Adrenal gland (tissue), 5 donors: ENCODE measurements around the gene MTARC2.

Source experiments
- POLR2A ChIP-seq, 2 donors: fragments of 450-650 bp; IDR thresholded peaks; one replicate each; pipeline ENCODE4 v1.6.1; 2017; ENCODE audit warnings: antibody characterized with exemption in 2 of 2, mild to moderate bottlenecking in 2 of 2, moderate library complexity in 1 of 2
- TF ChIP-seq, protein P1 (sequence below), 6 experiments: fragments of 450-650 bp in 4 of 6; fragments of 200-600 bp in 2 of 6; sonication (generic) in 1 of 6; IDR thresholded peaks; 1 replicate in 5 of 6; 2 replicates in 1 of 6; pipeline versions ENCODE4 v1.5.1 to v1.8.0; 2016 to 2021; ENCODE audit warnings: antibody characterized with exemption in 6 of 6, mild to moderate bottlenecking in 2 of 6, moderate library complexity in 1 of 6
- donor health status: DM: no; HTN: no; CAD: no.

GRCh38 chr1:220707160-220707559 lies 41.0 kb upstream of the MTARC2 start:
- TF ChIP-seq, protein P1, sequence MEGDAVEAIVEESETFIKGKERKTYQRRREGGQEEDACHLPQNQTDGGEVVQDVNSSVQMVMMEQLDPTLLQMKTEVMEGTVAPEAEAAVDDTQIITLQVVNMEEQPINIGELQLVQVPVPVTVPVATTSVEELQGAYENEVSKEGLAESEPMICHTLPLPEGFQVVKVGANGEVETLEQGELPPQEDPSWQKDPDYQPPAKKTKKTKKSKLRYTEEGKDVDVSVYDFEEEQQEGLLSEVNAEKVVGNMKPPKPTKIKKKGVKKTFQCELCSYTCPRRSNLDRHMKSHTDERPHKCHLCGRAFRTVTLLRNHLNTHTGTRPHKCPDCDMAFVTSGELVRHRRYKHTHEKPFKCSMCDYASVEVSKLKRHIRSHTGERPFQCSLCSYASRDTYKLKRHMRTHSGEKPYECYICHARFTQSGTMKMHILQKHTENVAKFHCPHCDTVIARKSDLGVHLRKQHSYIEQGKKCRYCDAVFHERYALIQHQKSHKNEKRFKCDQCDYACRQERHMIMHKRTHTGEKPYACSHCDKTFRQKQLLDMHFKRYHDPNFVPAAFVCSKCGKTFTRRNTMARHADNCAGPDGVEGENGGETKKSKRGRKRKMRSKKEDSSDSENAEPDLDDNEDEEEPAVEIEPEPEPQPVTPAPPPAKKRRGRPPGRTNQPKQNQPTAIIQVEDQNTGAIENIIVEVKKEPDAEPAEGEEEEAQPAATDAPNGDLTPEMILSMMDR (IDR thresholded peaks at IDR 0.05): no peak
- TF ChIP-seq POLR2A (IDR thresholded peaks at IDR 0.05): no peak
